Activated T-helper 17 cell treated with anti-CD3 and anti-CD28 coated beads, Interleukin-2, amount 50 U/mL, for 72 hours (primary cell): ENCODE results near the gene ABHD16B. TPM values are rescaled to one million over a fixed set of nuclear protein-coding genes. Genes with fewer than 3 reads are reported as not detected.

ENCODE experiments used
- ATAC-seq: fragments of 150-1000 bp; cut with Tn5 transposase; replicated peaks from 2 replicates; pipeline ENCODE4 v1.10.0; 2021; ENCODE audit warnings: mild to moderate bottlenecking, moderate library complexity
- H3K27ac Mint-ChIP-seq: one replicate; pipeline ENCODE4 v1.8.0; 2022; ENCODE audit warnings: mixed read lengths
- H3K27me3 Mint-ChIP-seq: one replicate; pipeline ENCODE4 v1.8.0; 2022; ENCODE audit warnings: mixed read lengths
- H3K36me3 Mint-ChIP-seq: one replicate; pipeline ENCODE4 v1.8.0; 2022; ENCODE audit warnings: low read depth, mild to moderate bottlenecking, mixed read lengths
- H3K4me1 Mint-ChIP-seq: one replicate; pipeline ENCODE4 v1.8.0; 2022; ENCODE audit warnings: mixed read lengths
- H3K4me3 Mint-ChIP-seq: one replicate; pipeline ENCODE4 v1.8.0; 2022; ENCODE audit warnings: mild to moderate bottlenecking, mixed read lengths
- H3K9me3 Mint-ChIP-seq: one replicate; pipeline ENCODE4 v1.8.0; 2022; ENCODE audit warnings: mixed read lengths
- total RNA-seq, 2 donors: library from RNA; stranded (reverse); gene quantifications; one replicate each; pipeline ENCODE4 v1.2.3, GENCODE V29; 2022

Gene ABHD16B
- total RNA-seq, 2 donors from 2014 or later: 0.19 TPM; not detected in 1

DNA sequence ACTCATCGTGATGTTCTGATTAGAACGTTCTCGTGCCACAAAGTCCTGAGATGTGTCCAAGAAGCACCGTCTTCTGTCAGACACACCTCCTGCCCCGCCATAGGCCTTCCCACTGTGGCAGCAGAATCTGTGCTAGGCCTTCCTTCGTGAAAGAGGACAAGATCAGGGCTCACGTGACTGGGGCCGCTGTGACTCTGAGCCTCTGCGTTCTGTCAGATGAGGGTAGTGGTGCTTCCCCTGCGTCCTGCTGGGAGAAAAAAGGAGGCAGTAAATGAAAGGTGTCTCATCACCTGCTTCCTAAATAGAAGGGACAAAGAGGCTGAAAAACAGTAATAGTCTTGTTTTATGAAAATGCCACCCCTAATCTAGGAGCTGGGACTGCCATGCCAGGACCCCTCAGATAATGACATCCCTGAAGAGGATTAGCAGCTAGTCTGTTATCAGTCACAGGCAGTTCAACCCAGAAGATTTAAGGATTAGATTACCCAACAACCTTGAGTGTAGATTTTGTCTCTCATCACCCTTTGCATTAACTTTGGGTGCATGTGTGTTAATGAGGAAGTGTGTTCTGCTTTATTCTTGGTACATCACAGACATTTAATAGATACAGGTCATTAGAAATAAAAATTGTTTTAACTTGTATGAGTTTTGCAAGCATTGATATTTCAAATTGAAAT is 37.7 kb downstream of the ABHD16B start:
- H3K27me3 Mint-ChIP-seq: no peaks in the 10 kb centered on the region
- H3K36me3 Mint-ChIP-seq: peaks cover 62% of the 10 kb centered on the region
- H3K27ac Mint-ChIP-seq: peak overlapping the region; percentile 61
- no peak for ATAC-seq
- H3K9me3 Mint-ChIP-seq: no peaks in the 10 kb centered on the region
- H3K4me1 Mint-ChIP-seq: peaks cover 30% of the 10 kb centered on the region
- H3K4me3 Mint-ChIP-seq: peak overlapping the region; percentile 16

DNA sequence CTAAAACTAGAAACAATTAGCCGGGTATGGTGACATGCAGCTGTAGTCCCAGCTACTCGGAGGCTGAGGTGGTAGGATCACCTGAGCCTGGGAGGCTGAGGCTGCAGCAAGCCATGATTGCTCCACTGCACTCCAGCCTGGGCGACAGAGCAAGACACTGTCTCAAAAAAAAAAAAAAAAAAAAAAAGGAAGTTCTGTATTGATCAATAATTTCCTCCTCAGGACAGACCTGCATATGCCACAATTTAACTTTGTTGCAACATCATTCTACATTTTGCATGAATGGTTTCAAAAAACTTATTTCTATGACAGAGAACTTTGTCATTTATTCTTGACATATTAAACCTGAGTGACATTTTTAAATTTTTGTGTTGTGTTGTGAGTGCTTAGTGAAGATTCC is 39.1 kb downstream of the ABHD16B start:
- Mint-ChIP-seq H3K27ac (no peak overlapping the region), H3K9me3 (no peaks in the 10 kb centered on the region), H3K36me3 (peaks cover 64% of the 10 kb centered on the region), H3K4me1 (peaks cover 26% of the 10 kb centered on the region), H3K27me3 (no peaks in the 10 kb centered on the region), H3K4me3 (no peak overlapping the region)
- ATAC-seq: no peak

DNA sequence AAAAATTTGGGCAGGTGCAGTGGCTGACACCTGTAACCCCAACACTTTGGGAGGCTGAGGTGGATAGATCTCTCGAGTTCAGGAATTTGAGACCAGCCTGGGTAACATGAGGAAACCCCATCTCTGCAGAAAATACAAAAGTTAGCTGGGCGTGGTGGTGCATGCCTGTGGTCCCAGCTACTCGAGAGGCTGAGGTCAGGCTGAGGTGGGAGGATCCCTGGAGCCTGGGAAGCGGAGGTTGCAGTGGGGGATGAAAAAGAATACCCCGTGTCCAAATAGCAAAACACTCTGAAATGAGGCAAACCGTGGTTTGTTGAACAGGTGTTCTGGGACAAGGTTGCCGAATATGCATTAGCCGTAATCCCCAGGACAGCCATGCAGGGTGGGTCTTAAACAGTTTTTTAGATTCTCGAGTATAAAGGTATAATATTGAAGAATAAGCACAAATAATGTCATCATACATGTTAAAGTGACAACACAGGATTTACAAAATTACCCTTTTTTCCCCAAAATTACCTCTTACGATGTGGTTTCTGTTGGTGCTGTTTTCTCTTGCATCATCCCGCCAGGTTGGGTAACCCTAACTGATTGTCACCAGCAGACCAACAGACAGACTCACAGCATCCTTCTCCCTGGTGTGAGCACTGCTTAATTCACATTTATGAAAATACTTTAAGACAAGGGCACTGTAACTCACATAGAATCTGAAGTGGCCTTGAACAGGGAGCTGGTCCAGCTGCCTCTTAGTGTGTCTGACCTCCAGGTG is 42.7 kb downstream of the ABHD16B start:
- no peak overlapping the region for H3K27ac Mint-ChIP-seq
- no peaks in the 10 kb centered on the region for H3K9me3 Mint-ChIP-seq
- peaks cover 14% of the 10 kb centered on the region for H3K4me1 Mint-ChIP-seq
- H3K4me3 Mint-ChIP-seq: no peak overlapping the region
- ATAC-seq: no peak
- peaks cover 41% of the 10 kb centered on the region for H3K36me3 Mint-ChIP-seq
- no peaks in the 10 kb centered on the region for H3K27me3 Mint-ChIP-seq

DNA sequence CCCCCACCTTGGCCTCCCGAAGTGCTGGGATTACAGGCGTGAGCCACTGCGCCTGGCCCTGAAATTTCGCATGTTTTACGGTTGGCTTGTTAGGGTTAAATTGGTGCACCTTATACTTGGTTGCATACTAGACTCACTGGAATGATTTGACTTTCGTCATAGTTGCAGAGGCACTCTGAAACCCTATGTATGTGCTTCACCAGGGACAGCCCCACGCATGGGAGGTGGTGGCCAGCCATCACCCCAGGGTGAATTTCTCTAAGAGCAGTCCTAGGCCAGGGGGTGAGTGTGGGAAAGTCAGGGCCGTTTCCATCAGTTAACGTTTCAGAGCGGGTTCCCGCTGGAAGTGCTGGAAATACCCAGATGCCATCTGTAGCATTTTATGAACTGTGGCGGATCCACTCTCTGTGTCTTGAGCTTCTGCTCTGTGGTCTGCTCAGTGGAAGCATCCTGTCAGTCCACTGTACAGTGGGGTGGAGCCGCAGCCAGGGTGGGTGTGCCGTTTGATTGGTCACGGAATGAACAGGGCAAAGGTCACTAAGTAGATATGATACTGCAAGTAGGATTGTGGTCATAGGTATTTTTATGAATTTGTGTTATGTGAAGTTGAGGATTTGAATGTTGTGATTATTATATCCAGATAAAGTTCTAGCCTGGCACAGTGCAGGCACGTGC is 46.8 kb downstream of the ABHD16B start:
- Mint-ChIP-seq H3K4me1 (peaks cover 22% of the 10 kb centered on the region), H3K36me3 (peaks cover 39% of the 10 kb centered on the region), H3K4me3 (no peak overlapping the region), H3K27ac (peak overlapping the region; percentile 31), H3K9me3 (no peaks in the 10 kb centered on the region), H3K27me3 (no peaks in the 10 kb centered on the region)
- ATAC-seq: peak; percentile 36

DNA sequence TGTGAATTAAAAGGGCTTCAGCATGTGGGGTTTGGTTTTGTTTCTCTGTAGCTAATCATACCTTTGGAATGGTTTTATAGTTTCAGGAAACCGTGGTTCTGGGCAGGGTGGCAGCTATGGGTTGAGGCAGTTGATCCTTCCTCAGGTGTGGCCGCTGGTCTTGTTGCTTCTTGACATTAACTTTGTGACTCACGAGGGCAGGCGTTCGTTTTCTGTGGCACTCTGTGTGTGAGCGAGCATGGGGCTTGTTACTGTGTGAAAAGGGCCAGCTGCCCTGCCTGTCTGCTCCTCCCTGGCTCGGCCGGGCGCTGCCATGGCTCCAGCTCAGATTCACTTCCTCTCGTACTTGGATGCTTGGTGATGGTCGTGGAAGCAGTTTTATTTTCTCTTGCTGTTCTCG is 49.9 kb downstream of the ABHD16B start:
- Mint-ChIP-seq H3K27ac (peak overlapping the region; percentile 59), H3K9me3 (no peaks in the 10 kb centered on the region), H3K27me3 (no peaks in the 10 kb centered on the region), H3K36me3 (peaks cover 53% of the 10 kb centered on the region), H3K4me3 (peak overlapping the region; percentile 20), H3K4me1 (peaks cover 24% of the 10 kb centered on the region)
- ATAC-seq: peak; percentile 46

Other genes starting within 250 kb of the ABHD16B start
- gene GMEB2, start 234.4 kb upstream of the ABHD16B start, total RNA-seq: 10 to 100 TPM; 11.5 to 19.6 TPM
- gene STMN3, start 208.1 kb upstream of the ABHD16B start, total RNA-seq: 10 to 100 TPM; 15.1 to 24.7 TPM
- gene RTEL1, start 203.2 kb upstream of the ABHD16B start, total RNA-seq: 10 to 100 TPM; 41.8 to 51.8 TPM
- gene TNFRSF6B, start 164.8 kb upstream of the ABHD16B start, total RNA-seq: not detected
- gene ARFRP1, start 153.5 kb upstream of the ABHD16B start, total RNA-seq: 10 to 100 TPM; 43.8 to 55.8 TPM
- 10 to 100 TPM; 18.3 to 24.7 TPM for gene ZGPAT, start 153.5 kb upstream of the ABHD16B start, total RNA-seq
- 10 to 100 TPM in 1 of 2 donors, 1 to 10 TPM in 1; 9.8 to 24.8 TPM for gene LIME1, start 124.8 kb upstream of the ABHD16B start, total RNA-seq
- 10 to 100 TPM; 30.5 to 35.1 TPM for gene SLC2A4RG, start 121.7 kb upstream of the ABHD16B start, total RNA-seq
- 1 to 10 TPM in 1 of 2 donors, under 1 TPM in 1; 0.54 to 6.2 TPM for gene ZBTB46, start 30.2 kb upstream of the ABHD16B start, total RNA-seq
- 10 to 100 TPM; 54.8 to 92.9 TPM for gene TPD52L2, start 3.8 kb downstream of the ABHD16B start, total RNA-seq
- gene DNAJC5, start 33.6 kb downstream of the ABHD16B start, total RNA-seq: 10 to 100 TPM; 46.8 to 53.4 TPM
- gene UCKL1, start 94.9 kb downstream of the ABHD16B start, total RNA-seq: 10 to 100 TPM; 27.5 to 36.2 TPM
- gene ZNF512B, start 108.4 kb downstream of the ABHD16B start, total RNA-seq: 10 to 100 TPM; 13.9 to 21.3 TPM
- gene SAMD10, start 118.1 kb downstream of the ABHD16B start, total RNA-seq: 10 to 100 TPM; 21.4 to 32.7 TPM
- gene PRPF6, start 119.6 kb downstream of the ABHD16B start, total RNA-seq: 10 to 100 TPM; 88.5 to 97.4 TPM
- gene C20orf204, start 174.7 kb downstream of the ABHD16B start, total RNA-seq: 10 to 100 TPM; 12.8 to 21.5 TPM
- under 1 TPM; 0.13 to 0.22 TPM for gene SOX18, start 188.1 kb downstream of the ABHD16B start, total RNA-seq
- 10 to 100 TPM; 52.0 to 79.9 TPM for gene TCEA2, start 201.7 kb downstream of the ABHD16B start, total RNA-seq
- gene RGS19, start 218.0 kb downstream of the ABHD16B start, total RNA-seq: 10 to 100 TPM; 38.6 to 49.4 TPM
- gene OPRL1, start 218.6 kb downstream of the ABHD16B start, total RNA-seq: under 1 TPM; 0.48 to 0.56 TPM
- gene LKAAEAR1, start 222.9 kb downstream of the ABHD16B start, total RNA-seq: under 1 TPM in 1 of 2 donors, not detected in 1; 0.71 TPM
- not detected for gene NPBWR2, start 246.1 kb downstream of the ABHD16B start, total RNA-seq